HG02623 (cell line): ENCODE results near the gene ATRN.
"Not testable (repeated sequence)": the region's sequence is repeated elsewhere in the genome, so short reads cannot be mapped to it uniquely, and the experiment has no call there.

Experiments
- ATAC-seq: cut with Tn5 transposase; IDR thresholded peaks from one replicate; pipeline ENCODE4 v1.9.1; 2021; ENCODE audit warnings: moderate library complexity; ENCODE audit not compliant: unreplicated experiment

Gene ATRN

DNA sequence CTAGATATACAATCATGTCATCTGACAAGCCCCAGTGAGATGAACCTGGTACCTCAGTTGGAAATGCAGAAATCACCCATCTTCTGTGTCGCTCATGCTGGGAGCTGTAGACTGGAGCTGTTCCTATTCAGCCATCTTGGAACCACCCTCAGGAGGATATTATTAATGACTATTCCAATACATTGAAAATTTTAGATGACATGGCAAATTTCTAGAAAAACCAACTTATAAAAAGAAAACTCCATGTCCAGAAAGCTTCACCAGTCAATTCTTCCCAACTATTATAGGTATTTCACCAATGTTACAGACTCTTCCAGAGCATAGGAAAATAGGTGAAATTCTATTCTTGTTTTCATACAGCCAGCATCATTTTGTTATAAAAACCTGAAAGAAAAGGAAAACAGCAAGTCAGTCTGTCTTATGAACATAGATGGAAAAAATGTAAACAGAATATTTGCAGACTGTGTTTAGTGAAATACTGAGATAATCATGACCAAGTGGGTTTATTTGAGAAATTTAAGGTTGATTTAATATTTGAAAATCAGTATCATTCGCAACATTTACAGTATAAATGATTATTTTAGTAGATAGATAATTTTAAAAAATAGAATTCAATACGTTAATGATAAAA, 43.3 kb downstream of the ATRN start:
- no peak for ATAC-seq

DNA sequence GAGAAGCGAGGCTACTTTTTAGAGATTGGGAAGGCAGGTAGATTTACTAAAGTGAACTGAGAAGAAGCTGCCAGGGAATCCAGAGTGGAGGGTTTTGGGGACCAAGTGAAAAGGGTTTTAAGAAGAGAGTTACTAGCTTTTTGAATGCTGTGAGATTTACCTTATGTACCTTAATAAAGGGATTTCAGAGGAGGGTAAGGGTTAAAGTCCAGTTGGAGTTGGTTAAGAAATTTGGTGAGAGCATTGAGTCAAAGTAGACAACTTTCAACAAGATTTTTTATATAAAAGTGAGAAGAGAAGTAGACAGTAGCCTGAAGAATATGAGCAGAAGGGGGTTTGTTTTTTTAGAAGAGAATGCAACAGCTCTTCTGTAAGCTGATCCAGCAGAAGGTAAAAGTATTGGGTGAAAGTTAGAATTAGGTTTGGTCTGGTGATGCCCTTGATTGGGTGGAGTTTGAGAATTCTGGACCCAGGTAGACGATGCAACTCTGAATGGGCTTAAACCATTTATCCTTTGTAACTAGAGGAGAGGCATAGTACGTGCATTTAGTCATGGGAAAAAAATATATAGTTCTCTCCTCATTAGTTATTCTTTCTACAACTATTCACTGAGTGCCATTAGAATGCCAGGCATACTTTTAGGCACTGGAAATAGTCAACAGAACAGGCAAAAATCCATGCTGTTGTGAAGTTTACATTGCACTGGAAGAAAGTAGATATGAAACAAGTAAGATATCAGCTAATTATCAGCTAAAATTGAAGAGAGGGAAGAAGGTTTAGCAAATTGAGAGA, 44.8 kb downstream of the ATRN start:
- ATAC-seq, result no peak

DNA sequence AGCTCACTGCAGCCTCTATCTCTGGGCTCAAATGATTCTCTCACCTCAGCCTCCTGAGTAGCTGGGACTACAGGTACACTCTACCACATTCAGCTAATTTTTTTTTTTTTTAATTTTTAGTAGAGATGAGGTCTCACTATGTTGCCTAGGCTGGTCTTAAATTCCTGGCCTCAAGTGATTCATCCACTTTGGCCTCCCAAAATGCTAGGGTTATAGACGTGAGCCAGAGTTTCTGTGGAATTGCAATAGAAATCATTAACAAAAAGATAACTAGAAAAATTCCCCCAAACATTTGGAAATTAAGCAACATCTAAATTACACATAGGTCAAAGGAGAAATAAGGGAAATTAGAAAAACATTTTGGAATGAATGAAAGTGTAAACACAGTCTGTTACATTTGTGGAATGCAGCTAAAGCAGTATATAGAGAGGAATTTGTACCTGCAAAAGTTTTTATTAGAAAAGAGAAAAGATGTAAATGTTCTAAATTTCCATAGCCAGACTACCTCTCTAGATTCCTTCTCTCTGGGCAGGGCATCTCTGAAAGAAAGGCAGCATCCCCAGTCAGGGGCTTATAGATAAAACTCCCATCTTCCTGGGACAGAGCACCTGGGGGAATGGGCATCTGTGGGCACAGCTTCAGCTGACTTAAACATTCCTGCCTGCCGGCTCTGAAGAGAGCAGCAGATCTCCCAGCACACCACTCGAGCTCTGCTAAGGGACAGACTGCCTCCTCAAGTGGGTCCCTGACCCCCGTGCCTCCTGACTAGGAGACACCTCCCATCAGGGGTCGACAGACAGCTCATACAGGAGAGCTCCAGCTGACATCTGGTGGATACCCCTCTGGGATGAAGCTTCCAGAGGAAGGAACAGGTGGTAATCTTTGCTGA, 51.3 kb downstream of the ATRN start:
- no peak for ATAC-seq

DNA sequence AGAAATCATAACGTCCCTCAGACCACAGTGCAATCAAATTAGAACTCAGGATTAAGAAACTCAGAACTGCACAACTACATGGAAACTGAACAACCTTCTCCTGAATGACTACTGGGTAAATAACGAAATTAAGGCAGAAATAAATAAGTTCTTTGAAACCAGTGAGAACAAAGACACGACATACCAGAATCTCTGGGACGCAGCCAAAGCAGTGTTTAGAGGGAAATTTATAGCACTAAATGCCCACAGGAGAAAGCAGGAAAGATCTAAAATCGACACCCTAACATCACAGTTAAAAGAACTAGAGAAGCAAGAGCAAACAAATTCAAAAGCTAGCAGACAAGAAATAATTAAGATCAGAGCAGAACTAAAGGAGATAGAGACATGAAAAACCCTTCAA, 53.9 kb downstream of the ATRN start:
- not testable (repeated sequence) for ATAC-seq

DNA sequence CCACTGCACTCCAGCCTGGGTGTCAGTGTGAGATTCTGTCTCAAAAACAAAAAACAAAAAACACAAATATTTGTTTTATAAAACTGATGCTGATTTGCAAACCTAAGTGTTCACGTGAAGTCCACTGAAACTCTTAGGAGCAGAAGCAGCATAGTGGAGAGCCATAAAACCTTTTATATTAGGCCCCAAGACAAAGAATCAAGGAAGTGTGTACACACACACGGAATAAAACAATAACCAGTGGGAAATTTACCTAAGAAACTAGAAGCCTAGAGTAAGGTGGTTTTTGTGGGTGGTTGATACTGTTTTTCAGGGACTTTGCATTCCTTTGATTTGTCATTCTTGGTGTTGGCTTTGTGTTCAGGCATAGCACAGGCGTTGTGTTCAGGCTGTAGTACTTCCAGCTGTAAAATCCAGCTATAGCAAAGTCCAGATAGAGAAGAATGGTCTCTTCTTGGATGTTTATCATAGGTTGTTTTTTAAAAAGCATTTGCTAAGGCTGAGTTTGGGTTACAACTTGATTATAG, 61.3 kb downstream of the ATRN start:
- ATAC-seq, result no peak

DNA sequence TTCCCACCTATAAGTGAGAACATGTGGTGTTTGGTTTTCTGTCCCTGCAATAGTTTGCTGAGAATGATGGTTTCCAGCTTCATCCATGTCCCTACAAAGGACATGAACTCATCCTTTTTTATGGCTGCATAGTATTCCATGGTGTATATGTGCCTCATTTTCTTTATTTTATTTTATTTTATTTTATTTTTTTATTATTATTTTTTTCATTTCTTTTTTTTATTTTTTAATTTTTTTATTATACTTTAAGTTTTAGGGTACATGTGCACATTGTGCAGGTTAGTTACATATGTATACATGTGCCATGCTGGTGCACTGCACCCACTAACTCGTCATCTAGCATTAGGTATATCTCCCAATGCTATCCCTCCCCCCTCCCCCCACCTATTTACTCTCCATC, 66.9 kb downstream of the ATRN start:
- ATAC-seq, result not testable (repeated sequence)

DNA sequence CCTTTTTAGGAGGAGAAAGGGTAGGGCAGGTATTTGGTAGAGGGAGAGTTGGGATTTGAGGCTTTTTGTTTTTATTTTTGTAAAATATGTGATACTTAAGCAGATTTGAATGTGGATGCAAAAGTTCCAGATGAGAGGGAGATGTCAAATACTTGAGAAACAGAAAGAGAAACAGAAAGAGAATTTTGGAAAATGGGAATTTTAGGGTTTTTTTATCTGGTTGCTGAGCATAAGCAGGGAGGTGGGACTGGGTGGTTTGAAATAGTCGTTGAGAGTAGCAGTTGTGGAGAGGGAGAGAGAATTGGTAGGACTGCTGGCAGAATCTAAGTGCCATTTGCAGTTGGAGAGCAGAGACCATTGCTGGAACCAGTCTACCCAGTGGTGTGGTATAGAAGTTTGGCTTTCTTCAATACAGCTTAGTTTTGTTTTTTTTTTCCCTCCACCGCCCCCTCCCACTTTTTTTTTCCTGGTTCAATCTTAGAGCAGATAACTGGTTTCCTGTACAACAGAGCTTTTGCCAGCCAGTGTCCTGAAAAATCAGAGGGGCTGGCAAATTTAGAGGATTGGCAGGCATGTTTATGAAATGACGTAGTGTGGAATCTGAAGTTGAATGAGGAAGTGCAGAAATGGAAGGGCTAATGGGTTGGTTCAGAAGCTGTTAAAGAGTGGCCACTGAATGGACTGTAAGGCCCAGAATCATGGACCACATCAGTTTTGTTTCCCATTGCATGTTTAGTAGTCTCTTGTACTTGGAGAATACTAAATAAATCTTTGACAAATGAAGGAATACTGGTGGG, 68.7 kb downstream of the ATRN start:
- no peak for ATAC-seq

DNA sequence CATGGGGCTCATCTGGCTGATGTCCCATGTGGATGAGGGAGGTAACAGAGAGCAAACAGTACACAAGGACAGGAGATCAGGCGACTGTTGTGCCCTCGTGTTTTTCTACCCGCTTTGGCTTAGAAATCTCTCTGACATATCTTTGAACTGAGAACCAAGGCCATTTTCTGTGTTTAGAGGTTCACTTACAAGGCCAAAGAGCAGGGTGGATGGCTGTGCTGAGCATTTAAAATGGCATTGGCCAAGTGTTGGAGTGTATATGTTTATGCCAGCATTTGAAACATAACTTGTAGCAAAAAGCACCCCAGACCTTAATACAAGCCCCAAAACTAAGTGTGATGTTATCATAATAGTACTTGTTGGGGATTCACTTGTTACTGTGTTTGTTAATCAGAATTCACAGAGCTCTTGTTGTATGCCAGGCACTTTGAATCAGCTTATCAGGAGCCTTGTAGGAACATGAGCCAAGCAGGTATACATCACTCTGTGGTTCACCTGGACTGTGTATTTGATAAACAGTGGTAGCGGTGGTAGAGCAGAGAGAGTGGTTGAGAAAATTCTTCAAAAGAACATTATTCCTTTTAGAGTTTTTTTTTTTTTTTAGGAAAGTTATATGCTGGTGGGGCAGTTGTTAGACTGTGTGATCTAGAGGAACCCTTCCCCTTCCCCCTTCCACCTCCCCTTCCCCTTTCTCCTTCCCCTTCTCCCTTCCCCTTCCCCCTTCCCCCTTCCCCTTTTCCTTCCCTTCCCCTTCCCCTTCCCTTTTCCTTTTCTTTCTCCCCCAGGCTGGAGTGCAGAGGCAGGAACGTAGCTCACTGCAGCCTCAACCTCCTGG, 71.3 kb downstream of the ATRN start:
- no peak for ATAC-seq

DNA sequence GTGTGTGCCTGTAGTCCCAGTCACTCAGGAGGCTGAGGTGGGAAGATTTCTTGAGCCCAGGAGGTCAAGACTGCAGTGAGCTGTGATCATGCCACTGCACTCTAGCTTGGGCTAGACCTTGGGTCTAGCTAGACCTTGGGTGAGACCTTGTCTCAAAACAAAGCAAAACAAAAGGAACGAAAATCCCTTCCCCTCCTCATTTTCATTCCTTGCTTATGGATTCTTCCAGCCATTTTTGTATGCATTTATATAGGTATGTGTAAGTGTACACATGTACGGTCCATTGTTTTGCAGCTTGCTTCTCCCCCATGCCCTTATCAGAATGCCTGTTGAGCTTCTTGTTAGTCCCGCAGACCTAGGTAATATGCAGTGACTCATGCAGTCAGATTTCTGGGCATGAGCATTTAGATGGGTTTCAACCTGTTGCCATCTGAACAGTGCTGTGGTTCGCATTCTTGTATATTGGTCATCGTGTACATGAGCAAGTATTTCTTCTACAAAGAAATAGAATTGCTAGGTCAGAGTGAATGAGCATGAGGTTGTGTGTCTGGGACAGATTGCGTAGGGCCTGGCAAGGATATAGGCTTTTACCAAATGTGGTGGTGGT, 73.2 kb downstream of the ATRN start:
- ATAC-seq, result no peak

DNA sequence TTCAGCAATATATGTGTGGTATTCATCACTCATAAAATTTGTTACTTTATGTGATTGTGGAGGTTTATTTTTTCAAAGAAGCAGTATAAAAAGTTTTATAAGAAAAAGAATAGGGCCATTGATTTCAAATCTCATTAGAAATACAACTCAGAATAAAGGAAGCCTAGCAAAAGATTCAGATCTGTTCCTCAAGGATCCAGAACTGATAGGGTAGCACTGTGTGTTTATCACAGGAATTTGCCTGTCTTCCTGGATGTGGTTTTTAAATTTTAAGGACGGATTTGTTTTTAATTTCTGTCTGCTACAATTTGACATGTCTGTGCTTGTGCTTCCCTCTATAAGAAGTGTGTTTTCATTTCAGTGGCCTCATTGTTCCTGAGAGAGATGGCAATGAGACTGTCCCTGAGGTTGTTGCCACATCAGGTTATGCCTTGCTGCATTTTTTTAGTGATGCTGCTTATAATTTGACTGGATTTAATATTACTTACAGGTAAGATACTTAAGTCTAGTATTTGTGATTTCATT, 74.6 kb downstream of the ATRN start:
- no peak for ATAC-seq

DNA sequence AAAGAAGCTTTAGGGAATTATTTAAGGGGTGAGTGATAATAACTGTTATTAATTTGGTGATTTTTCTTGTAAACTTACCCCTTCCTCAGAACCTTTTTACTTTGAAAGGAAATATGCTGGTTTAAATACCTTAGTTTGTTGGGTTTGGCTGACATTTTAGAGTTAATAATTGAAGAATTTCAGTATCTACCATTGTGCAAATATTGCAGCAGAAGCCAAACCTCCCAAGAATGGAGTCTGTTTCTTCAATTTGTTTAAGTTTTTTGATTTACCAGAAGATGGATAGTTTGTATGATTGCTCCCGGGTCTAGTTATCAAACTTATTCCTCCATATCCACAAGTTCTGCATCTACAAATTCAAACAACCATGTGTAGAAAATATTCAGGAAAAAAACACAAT, 77.1 kb downstream of the ATRN start:
- no peak for ATAC-seq

DNA sequence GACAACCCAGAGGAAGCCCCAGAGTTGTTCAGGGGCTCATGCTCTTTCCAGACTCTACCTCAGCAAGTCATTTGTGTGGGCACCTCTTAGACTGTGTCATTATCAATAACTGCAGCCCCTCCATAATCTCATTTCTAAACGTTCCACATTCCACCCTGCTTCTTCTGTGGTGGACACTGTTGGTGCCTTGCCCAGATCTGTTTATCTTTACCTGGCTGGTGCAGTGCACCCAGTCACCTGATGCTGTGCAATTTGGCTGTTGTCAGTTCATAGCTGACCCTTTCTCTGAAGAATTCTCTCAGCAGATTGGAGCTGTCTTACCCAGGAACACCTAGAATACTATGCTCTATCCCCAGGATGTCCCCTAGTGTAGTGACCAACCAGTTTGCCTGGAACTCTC, 80.0 kb downstream of the ATRN start:
- no peak for ATAC-seq

DNA sequence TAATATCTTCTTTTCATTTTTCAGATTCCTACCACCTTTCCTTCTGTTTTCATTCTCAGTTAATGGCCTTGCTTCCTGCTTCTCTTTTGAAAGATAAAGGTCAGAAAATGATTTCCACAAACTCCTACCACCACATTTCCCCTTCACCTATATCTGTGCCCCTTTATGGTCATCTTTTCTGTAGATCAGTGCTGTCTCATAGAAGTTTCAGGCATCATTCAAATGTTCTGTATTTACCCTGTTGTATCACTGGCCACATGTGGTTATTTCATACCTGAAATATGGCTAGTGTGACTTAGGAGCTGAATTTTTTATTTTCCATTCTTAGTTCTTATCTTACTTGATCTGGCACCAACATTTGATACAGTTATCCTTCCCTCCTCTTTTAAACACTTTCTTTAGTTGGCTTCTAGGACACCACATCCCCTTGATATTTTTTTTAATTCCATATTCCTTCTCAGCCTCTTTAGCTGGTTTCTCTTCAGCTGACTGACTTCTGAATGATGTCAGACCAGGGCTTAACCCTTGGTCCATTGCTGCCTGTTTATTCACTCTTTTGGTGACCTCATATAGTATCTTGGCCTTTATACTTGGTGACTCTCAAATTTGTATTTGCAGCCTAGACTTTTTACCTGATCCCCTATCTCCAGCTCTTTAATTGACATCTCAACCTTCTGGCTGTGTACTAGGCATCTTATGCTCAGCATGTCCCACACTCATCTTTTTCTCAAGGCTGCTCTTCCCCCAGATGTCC, 81.0 kb downstream of the ATRN start:
- no peak for ATAC-seq

DNA sequence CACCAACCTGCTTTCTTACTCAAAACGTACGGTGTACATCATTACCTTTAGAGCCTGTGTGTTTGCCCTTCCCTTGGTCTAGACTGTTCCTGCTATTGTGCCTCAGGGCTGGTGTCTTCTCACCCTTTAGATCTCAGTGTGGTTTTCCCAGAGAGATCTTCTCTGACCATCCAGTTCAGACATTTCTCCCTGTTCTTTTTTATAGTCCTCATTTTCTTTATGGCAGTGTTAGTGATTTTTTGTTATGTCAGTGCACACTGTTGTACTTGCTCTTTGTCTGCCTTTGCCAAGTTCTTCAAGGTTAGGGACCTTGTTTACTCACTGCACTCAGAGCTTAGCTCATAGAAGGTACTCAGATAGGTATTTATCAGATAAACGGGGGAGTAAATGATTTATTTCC, 82.8 kb downstream of the ATRN start:
- no peak for ATAC-seq

DNA sequence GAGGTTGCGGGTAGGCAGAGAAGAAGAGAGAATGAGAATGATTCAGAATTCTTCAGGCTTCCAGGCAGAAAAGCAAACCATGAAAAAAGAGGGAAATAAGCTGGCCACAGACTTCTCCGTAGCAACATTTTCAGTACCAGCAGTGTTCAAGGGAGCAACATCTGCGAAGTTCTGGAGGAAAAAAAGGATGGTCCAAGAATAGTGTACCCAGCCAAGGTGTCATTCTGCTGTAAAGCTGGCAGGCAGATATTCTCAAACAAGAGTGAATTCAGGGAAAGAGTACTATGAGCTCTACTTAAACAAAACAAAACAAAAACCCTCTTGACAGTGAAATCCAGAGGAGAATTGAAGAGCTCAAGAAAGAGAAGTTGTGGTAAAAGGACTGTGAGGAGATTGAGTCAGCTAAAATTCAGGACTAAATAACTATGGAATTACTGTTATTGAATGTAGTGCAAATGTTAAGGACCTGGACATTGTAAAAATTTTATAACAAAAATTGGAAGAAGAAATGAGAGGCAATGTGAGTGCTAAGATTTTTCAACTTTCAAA, 86.5 kb downstream of the ATRN start:
- no peak for ATAC-seq

DNA sequence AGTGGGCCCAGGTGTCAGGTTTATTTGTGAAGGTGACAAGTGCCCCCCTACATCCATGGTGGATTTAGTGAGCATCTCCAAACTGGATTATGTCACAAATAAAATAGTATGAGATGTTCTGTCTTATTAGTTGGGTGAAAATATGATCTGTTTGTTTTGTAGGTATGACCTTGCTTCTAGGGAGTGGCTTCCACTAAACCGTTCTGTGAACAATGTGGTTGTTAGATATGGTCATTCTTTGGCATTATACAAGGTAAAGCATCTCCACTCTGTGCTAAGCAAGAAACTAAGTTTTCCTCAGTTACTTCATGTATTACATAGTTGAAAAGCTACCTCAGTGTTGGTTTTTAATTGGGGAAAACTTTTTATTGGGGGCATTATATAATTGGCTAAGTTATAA, 88.4 kb downstream of the ATRN start:
- ATAC-seq, result no peak

DNA sequence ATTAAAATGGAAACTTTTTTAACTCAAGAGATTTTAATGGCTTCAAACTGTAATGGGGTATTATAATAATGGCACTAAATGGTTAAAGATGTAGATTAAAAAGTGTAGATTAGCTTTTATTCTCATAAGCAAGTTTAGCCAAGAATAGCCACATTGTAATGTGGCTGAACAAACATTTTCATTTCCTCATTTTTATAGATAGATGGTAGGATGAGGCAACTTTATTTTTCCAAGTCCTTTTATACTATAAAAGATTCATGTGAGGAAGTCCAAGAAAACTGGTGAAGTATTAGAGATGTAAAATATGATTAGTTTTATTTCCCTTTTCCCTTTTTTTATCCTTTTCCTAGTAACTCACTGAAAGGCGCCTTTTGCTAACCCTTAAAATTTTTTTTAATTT, 88.8 kb downstream of the ATRN start:
- ATAC-seq, result no peak

DNA sequence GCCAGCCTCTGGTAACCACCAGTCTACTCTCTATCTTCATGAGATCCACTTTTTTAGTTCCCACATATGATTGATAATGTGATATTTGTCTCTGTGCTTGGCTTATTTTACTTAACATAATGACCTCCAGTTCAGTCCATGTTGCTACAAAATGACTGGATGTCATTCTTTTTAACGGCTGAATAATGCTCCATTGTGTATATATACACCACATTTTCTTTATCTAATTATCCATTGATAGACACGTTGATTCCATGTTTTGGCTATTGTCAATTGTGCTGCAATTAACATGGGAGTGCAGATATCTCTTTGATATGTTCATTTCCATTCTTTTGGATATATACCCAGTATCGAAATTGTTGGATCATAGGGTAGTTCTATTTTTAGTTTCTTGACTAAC, 89.3 kb downstream of the ATRN start:
- ATAC-seq, result no peak
